Trophoblast cell (in vitro differentiated cells and primary cell): ENCODE data around the gene DNAAF8.

ENCODE experiments used
- DNase-seq, 2 donors: peaks; one replicate each; pipeline ENCODE4 v3.0.0-alpha.2; 2016
- H2AFZ ChIP-seq: 2 replicates; pipeline ENCODE4 v1.6.1; 2013; ENCODE audit warnings: low read length, moderate library complexity, mild to moderate bottlenecking; ENCODE audit not compliant: insufficient read depth, poor library complexity
- H2AK5ac ChIP-seq: 2 replicates; pipeline ENCODE4 v1.6.1; 2013; ENCODE audit warnings: mild to moderate bottlenecking, low read length
- H2BK120ac ChIP-seq: 2 replicates; pipeline ENCODE4 v1.6.1; 2013; ENCODE audit warnings: low read length, mild to moderate bottlenecking, moderate library complexity; ENCODE audit not compliant: insufficient read depth, poor library complexity
- H2BK12ac ChIP-seq: 2 replicates; pipeline ENCODE4 v1.6.1; 2013; ENCODE audit warnings: mild to moderate bottlenecking, low read length, moderate library complexity
- H2BK5ac ChIP-seq: 2 replicates; pipeline ENCODE4 v1.6.1; 2013; ENCODE audit warnings: low read length, low read depth, moderate library complexity, mild to moderate bottlenecking; ENCODE audit not compliant: poor library complexity
- H3K14ac ChIP-seq: 2 replicates; pipeline ENCODE4 v1.6.1; 2013; ENCODE audit warnings: mild to moderate bottlenecking, low read length
- H3K18ac ChIP-seq: 2 replicates; pipeline ENCODE4 v1.6.1; 2013; ENCODE audit warnings: mild to moderate bottlenecking, low read length
- H3K23ac ChIP-seq: 2 replicates; pipeline ENCODE4 v1.6.1; 2013; ENCODE audit warnings: low read length
- H3K27ac ChIP-seq: 2 replicates; pipeline ENCODE4 v1.5.1; 2013; ENCODE audit warnings: low read depth, mild to moderate bottlenecking, inconsistent platforms, low read length, moderate library complexity
- H3K27me3 ChIP-seq: 2 replicates; pipeline ENCODE4 v1.6.1; 2013; ENCODE audit warnings: inconsistent platforms, mild to moderate bottlenecking, low read length, moderate library complexity; ENCODE audit not compliant: insufficient read depth
- H3K36me3 ChIP-seq, 2 experiments: 1 replicate in 1 of 2; 2 replicates in 1 of 2; pipeline ENCODE4 v1.6.1; 2013; ENCODE audit warnings: low read length in 2 of 2, mild to moderate bottlenecking in 2 of 2, moderate library complexity in 1 of 2; ENCODE audit not compliant: insufficient read depth in 2 of 2, control insufficient read depth in 1 of 2
- H3K4ac ChIP-seq: 2 replicates; pipeline ENCODE4 v1.6.1; 2013; ENCODE audit warnings: low read depth, mild to moderate bottlenecking, low read length, moderate library complexity
- H3K4me1 ChIP-seq, 2 experiments: 1 replicate in 1 of 2; 2 replicates in 1 of 2; pipeline ENCODE4 v1.6.1; 2013; ENCODE audit warnings: low read length in 2 of 2, mild to moderate bottlenecking in 2 of 2, moderate library complexity in 1 of 2; ENCODE audit not compliant: insufficient read depth in 2 of 2, control insufficient read depth in 1 of 2
- H3K4me2 ChIP-seq: 2 replicates; pipeline ENCODE4 v1.6.1; 2013; ENCODE audit warnings: inconsistent platforms, mild to moderate bottlenecking, low read length, moderate library complexity
- H3K4me3 ChIP-seq: 2 replicates; pipeline ENCODE4 v1.5.1; 2013; ENCODE audit warnings: mild to moderate bottlenecking, low read depth, low read length, inconsistent platforms
- H3K79me1 ChIP-seq: one replicate; pipeline ENCODE4 v1.6.1; 2013; ENCODE audit warnings: low read length
- H3K79me2 ChIP-seq: 2 replicates; pipeline ENCODE4 v1.6.1; 2013; ENCODE audit warnings: low read length, mild to moderate bottlenecking; ENCODE audit not compliant: control insufficient read depth, insufficient read depth, poor library complexity
- H3K9ac ChIP-seq: 2 replicates; pipeline ENCODE4 v1.6.1; 2013; ENCODE audit warnings: mild to moderate bottlenecking, low read length
- H3K9me3 ChIP-seq: 2 replicates; pipeline ENCODE4 v1.6.1; 2013; ENCODE audit warnings: low read depth, mild to moderate bottlenecking, control low read depth, inconsistent platforms, low read length; ENCODE audit not compliant: insufficient read depth
- H4K12ac ChIP-seq: 2 replicates; pipeline ENCODE4 v1.6.1; 2013; ENCODE audit warnings: low read depth, mild to moderate bottlenecking, low read length, moderate library complexity
- H4K8ac ChIP-seq: 2 replicates; pipeline ENCODE4 v1.6.1; 2013; ENCODE audit warnings: low read depth, mild to moderate bottlenecking, low read length, moderate library complexity
- H4K91ac ChIP-seq: one replicate; pipeline ENCODE4 v1.6.1; 2013; ENCODE audit warnings: low read depth, mild to moderate bottlenecking, low read length, moderate library complexity
- WGBS: extraction: QIAGEN DNeasy Blood & Tissue Kit; methylation state at CpG from one replicate; pipeline ENCODE4 v1.1.7; 2013; ENCODE audit warnings: missing lambda C conversion rate; ENCODE audit not compliant: insufficient read length, insufficient coverage; ENCODE audit errors: extremely low coverage; 5-methylcytosine and 5-hydroxymethylcytosine counted together

The DNAAF8 gene

DNA sequence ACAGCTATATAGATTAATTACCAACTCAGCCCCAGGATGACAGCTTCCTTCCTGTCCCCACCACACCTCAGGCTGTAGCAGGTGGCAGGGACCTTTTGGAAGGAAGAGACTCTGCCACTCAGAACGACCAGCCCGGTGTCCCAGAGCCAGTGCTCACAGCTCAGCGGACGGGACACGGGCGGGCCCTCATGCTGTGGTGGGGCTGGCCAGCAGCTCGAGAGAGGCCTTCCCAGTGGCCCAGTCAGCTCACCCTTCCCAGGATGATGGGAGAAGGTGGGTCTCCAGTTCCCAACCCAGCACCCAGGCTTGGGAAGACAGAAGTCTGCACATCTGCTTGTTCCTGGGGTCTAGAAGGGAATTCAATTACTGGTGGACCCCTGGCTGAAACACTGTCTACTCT, 30.4 kb upstream of the DNAAF8 start:
- Histone ChIP-seq H3K9ac (no peak overlapping the region), H3K4ac (no peak overlapping the region), H2AK5ac (no peak overlapping the region), H2AFZ (no peak overlapping the region), H3K23ac (no peak overlapping the region), H3K4me3 (no peak overlapping the region), H4K8ac (no peak overlapping the region), H3K18ac (no peak overlapping the region), H3K79me1 (no peaks in the 10 kb centered on the region), H3K27ac (no peak overlapping the region), H3K9me3 (peaks cover 3% of the 10 kb centered on the region), H2BK5ac (no peak overlapping the region), H3K79me2 (no peaks in the 10 kb centered on the region), H3K14ac (no peak overlapping the region), H3K36me3 (peaks cover 49 to 54% of the 10 kb centered on the region in 2 experiments), H3K4me2 (no peak overlapping the region), H4K12ac (no peak overlapping the region), H2BK12ac (no peak overlapping the region), H3K27me3 (no peaks in the 10 kb centered on the region), H2BK120ac (no peak overlapping the region), H4K91ac (no peak overlapping the region), H3K4me1 (no peaks in the 10 kb centered on the region)
- DNase-seq, result no peak
- WGBS, result no CpG with 5 or more reads among the region's 7 CpGs

- Histone ChIP-seq H3K18ac (no peak overlapping the region), H3K23ac (no peak overlapping the region), H2BK12ac (no peak overlapping the region), H3K4me1 (no peaks in the 10 kb centered on the region), H4K12ac (no peak overlapping the region), H3K27ac (no peak overlapping the region), H3K36me3 (peaks cover 44 to 50% of the 10 kb centered on the region in 2 experiments), H3K4ac (no peak overlapping the region), H3K14ac (no peak overlapping the region), H3K79me2 (no peaks in the 10 kb centered on the region), H2BK5ac (no peak overlapping the region), H3K9ac (no peak overlapping the region), H2AFZ (no peak overlapping the region), H4K8ac (no peak overlapping the region), H3K79me1 (no peaks in the 10 kb centered on the region), H4K91ac (no peak overlapping the region), H3K9me3 (peaks cover 3% of the 10 kb centered on the region), H2BK120ac (no peak overlapping the region), H2AK5ac (no peak overlapping the region), H3K4me2 (no peak overlapping the region), H3K27me3 (no peaks in the 10 kb centered on the region), H3K4me3 (no peak overlapping the region)
- no CpG with 5 or more reads among the region's 8 CpGs for WGBS
- DNase-seq, result no peak
These were observed 29.8 kb upstream of the DNAAF8 start for GRCh38 chr16:4704491-4704890.

- no peaks in the 10 kb centered on the region for H3K4me1 ChIP-seq
- H3K4me2 ChIP-seq, result no peak overlapping the region
- H3K79me2 ChIP-seq, result no peaks in the 10 kb centered on the region
- H3K9me3 ChIP-seq, result peaks cover 3% of the 10 kb centered on the region
- H3K79me1 ChIP-seq, result no peaks in the 10 kb centered on the region
- no peak overlapping the region for H2BK12ac ChIP-seq
- no peak for DNase-seq
- H3K23ac ChIP-seq, result no peak overlapping the region
- H3K27ac ChIP-seq, result no peak overlapping the region
- H3K9ac ChIP-seq, result no peak overlapping the region
- H2BK5ac ChIP-seq, result no peak overlapping the region
- no peaks in the 10 kb centered on the region for H3K27me3 ChIP-seq
- H2AFZ ChIP-seq, result no peak overlapping the region
- no CpG with 5 or more reads among the region's 14 CpGs for WGBS
- no peak overlapping the region for H4K8ac ChIP-seq
- H2BK120ac ChIP-seq, result no peak overlapping the region
- H3K4me3 ChIP-seq, result no peak overlapping the region
- H3K14ac ChIP-seq, result no peak overlapping the region
- no peak overlapping the region for H4K12ac ChIP-seq
- peaks cover 43 to 51% of the 10 kb centered on the region in 2 experiments for H3K36me3 ChIP-seq
- H3K18ac ChIP-seq, result no peak overlapping the region
- no peak overlapping the region for H4K91ac ChIP-seq
- no peak overlapping the region for H3K4ac ChIP-seq
- no peak overlapping the region for H2AK5ac ChIP-seq
These were observed 29.4 kb upstream of the DNAAF8 start for GRCh38 chr16:4704913-4705312.

DNA sequence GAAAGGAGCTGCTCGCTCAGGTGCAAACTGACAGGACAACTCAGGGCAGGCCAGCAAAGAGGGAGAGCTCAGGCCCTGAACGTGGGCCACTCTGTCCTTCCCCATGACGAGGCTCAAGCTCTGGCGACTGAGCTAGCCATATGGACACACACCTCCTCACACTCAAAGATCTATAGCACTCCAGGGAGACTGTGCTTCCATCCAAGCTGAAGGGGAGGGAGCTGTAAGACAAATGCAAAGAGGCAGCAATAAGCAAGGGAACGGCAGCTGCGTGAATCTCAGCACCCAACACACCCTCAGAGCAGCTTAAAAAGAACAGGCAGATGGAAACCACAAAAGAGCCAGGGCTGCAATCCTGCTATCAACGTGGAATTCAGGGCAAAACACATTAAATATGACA, 27.5 kb upstream of the DNAAF8 start:
- no peak for DNase-seq
- no peaks in the 10 kb centered on the region for H3K27me3 ChIP-seq
- H2BK12ac ChIP-seq, result no peak overlapping the region
- no peaks in the 10 kb centered on the region for H3K4me1 ChIP-seq
- H3K4me2 ChIP-seq, result no peak overlapping the region
- no peak overlapping the region for H3K27ac ChIP-seq
- no peak overlapping the region for H3K4ac ChIP-seq
- no peak overlapping the region for H2AK5ac ChIP-seq
- peaks cover 5% of the 10 kb centered on the region for H3K9me3 ChIP-seq
- no peak overlapping the region for H2AFZ ChIP-seq
- no peak overlapping the region for H4K12ac ChIP-seq
- H3K23ac ChIP-seq, result no peak overlapping the region
- no peaks in the 10 kb centered on the region for H3K79me2 ChIP-seq
- peaks cover 28 to 36% of the 10 kb centered on the region in 2 experiments for H3K36me3 ChIP-seq
- no peak overlapping the region for H3K14ac ChIP-seq
- no CpG with 5 or more reads among the region's 7 CpGs for WGBS
- no peak overlapping the region for H3K9ac ChIP-seq
- H3K18ac ChIP-seq, result no peak overlapping the region
- H2BK120ac ChIP-seq, result no peak overlapping the region
- H3K4me3 ChIP-seq, result no peak overlapping the region
- no peaks in the 10 kb centered on the region for H3K79me1 ChIP-seq
- H2BK5ac ChIP-seq, result no peak overlapping the region
- H4K8ac ChIP-seq, result no peak overlapping the region
- H4K91ac ChIP-seq, result no peak overlapping the region
